H1 (cell line): ENCODE data around the gene ITPKB. TPM values are rescaled to one million over a fixed set of nuclear protein-coding genes. Genes with fewer than 3 reads are reported as not detected.
A peak's percentile ranks its signal among the peaks of the same experiment; 100 is the strongest.

ENCODE experiments used
- CTCF ChIA-PET: fragments of 300-600 bp; sonication (Branson Sonifier 250); formaldehyde crosslinking; loops from one replicate; lab custom pipeline; 2021; ENCODE audit not compliant: partially characterized antibody; lab: Charles Lee
- POLR2A ChIA-PET: fragments of 300-600 bp; sonication (Branson Sonifier 250); formaldehyde crosslinking; loops from one replicate; lab custom pipeline; 2021; ENCODE audit warnings: inconsistent platforms; ENCODE audit not compliant: partially characterized antibody; lab: Charles Lee
- DNase-seq, 2 experiments: peaks; one replicate each; pipeline versions ENCODE4 v3.0.0 to v3.0.0-alpha.2; 2010 to 2022; ENCODE audit warnings: low spot score in 2 of 2, low read depth in 1 of 2, mixed read lengths in 1 of 2
- FAIRE-seq: peaks from 2 replicates; lab custom pipeline; 2011; peaks lifted over from hg19 to GRCh38; lab: Jason Lieb, UNC
- H2AFZ ChIP-seq: 2 replicates; pipeline ENCODE4 v1.8.1; 2012; ENCODE audit warnings: low read length, inconsistent platforms
- H2AK5ac ChIP-seq: 2 replicates; pipeline ENCODE4 v1.6.1; 2013; ENCODE audit warnings: low read depth, low read length
- H2BK120ac ChIP-seq: replicated peaks from 2 replicates; pipeline ENCODE3; 2013; ENCODE audit warnings: low read depth, low read length, inconsistent platforms
- H2BK12ac ChIP-seq: 2 replicates; pipeline ENCODE4 v1.6.1; 2013; ENCODE audit warnings: low read depth, low read length
- H2BK15ac ChIP-seq: 2 replicates; pipeline ENCODE4 v1.6.1; 2013; ENCODE audit warnings: low read length
- H2BK20ac ChIP-seq: 2 replicates; pipeline ENCODE4 v1.6.1; 2013; ENCODE audit warnings: low read length
- H2BK5ac ChIP-seq: 2 replicates; pipeline ENCODE4 v1.6.1; 2013; ENCODE audit warnings: low read depth, low read length
- H3K14ac ChIP-seq: 2 replicates; pipeline ENCODE4 v1.6.1; 2013; ENCODE audit warnings: inconsistent platforms; ENCODE audit not compliant: insufficient read length
- H3K18ac ChIP-seq: 2 replicates; pipeline ENCODE4 v1.6.1; 2013; ENCODE audit warnings: low read length; ENCODE audit errors: extremely low read depth
- H3K23ac ChIP-seq: 2 replicates; pipeline ENCODE4 v1.6.1; 2013; ENCODE audit warnings: inconsistent platforms; ENCODE audit not compliant: insufficient read length
- H3K23me2 ChIP-seq: 2 replicates; pipeline ENCODE4 v1.6.1; 2013; ENCODE audit warnings: low read depth, low read length
- H3K27ac ChIP-seq: 2 replicates; pipeline ENCODE4 v1.6.1; 2011; ENCODE audit warnings: low read depth, low read length, inconsistent platforms
- H3K27me3 ChIP-seq, 4 experiments: replicated peaks in 1 of 4; 1 replicate in 1 of 4; 2 replicates in 3 of 4; pipeline versions ENCODE4 v1.6.1 to v1.8.1; 2011 to 2013; ENCODE audit warnings: low read length in 3 of 4, mild to moderate bottlenecking in 3 of 4, inconsistent platforms in 2 of 4, mixed read lengths in 2 of 4, moderate library complexity in 1 of 4; ENCODE audit not compliant: control insufficient read depth in 3 of 4, insufficient read depth in 3 of 4; ENCODE audit errors: extremely low read depth in 1 of 4
- H3K36me3 ChIP-seq, 4 experiments: 2 replicates each; pipeline versions ENCODE4 v1.6.1 to v1.8.1; 2011 to 2013; ENCODE audit warnings: mild to moderate bottlenecking in 4 of 4, low read length in 3 of 4, moderate library complexity in 2 of 4, control low read depth in 1 of 4, inconsistent platforms in 1 of 4; ENCODE audit not compliant: insufficient read depth in 4 of 4, control insufficient read depth in 2 of 4
- H3K4ac ChIP-seq: replicated peaks from 2 replicates; pipeline ENCODE3; 2013; ENCODE audit warnings: low read length, low read depth, mixed read lengths, inconsistent platforms; ENCODE audit not compliant: insufficient read length
- H3K4me1 ChIP-seq, 4 experiments: replicated peaks in 1 of 4; 1 replicate in 1 of 4; 2 replicates in 3 of 4; pipeline versions ENCODE4 v1.6.1 to v1.8.1; 2011 to 2013; ENCODE audit warnings: low read length in 3 of 4, inconsistent platforms in 2 of 4, mixed read lengths in 1 of 4; ENCODE audit not compliant: insufficient read depth in 4 of 4, control insufficient read depth in 3 of 4
- H3K4me2 ChIP-seq, 2 experiments: 2 replicates each; pipeline versions ENCODE4 v1.6.1 to v1.8.1; 2011 to 2013; ENCODE audit warnings: low read depth in 2 of 2, low read length in 2 of 2, control low read depth in 1 of 2, inconsistent platforms in 1 of 2, mild to moderate bottlenecking in 1 of 2; ENCODE audit not compliant: insufficient read depth in 1 of 2
- H3K4me3 ChIP-seq, 4 experiments: fragments of 200-600, 300-600 bp in 1 of 4; sonication (generic), shearing (Covaris generic), sonication (Bioruptor Twin) in 1 of 4; 2 replicates each; pipeline versions ENCODE4 v1.5.1 to v1.8.1; 2011 to 2016; ENCODE audit warnings: low read length in 4 of 4, low read depth in 3 of 4, control low read depth in 2 of 4, inconsistent platforms in 2 of 4, mild to moderate bottlenecking in 2 of 4, mixed read lengths in 1 of 4, moderate library complexity in 1 of 4; ENCODE audit not compliant: insufficient read depth in 2 of 4; ENCODE audit errors: extremely low read depth in 1 of 4
- H3K56ac ChIP-seq: replicated peaks from 2 replicates; pipeline ENCODE3; 2013; ENCODE audit warnings: low read depth, mild to moderate bottlenecking, mixed read lengths, low read length, inconsistent platforms; ENCODE audit not compliant: insufficient read length
- H3K79me1 ChIP-seq: 2 replicates; pipeline ENCODE4 v1.6.1; 2013; ENCODE audit warnings: low read depth, low read length, control low read depth
- H3K79me2 ChIP-seq, 2 experiments: 2 replicates each; pipeline versions ENCODE4 v1.6.1 to v1.8.1; 2012 to 2013; ENCODE audit warnings: low read length in 2 of 2, mild to moderate bottlenecking in 2 of 2, inconsistent platforms in 1 of 2; ENCODE audit not compliant: insufficient read depth in 2 of 2, control insufficient read depth in 1 of 2
- H3K9ac ChIP-seq, 4 experiments: replicated peaks in 1 of 4; 1 replicate in 1 of 4; 2 replicates in 3 of 4; pipeline versions ENCODE4 v1.6.1 to v1.8.1; 2011 to 2013; ENCODE audit warnings: low read depth in 3 of 4, low read length in 3 of 4, control low read depth in 2 of 4, mild to moderate bottlenecking in 2 of 4, moderate library complexity in 2 of 4, inconsistent platforms in 1 of 4; ENCODE audit errors: extremely low read depth in 1 of 4
- H3K9me3 ChIP-seq, 2 experiments: 2 replicates each; pipeline versions ENCODE4 v1.6.1 to v1.8.1; 2012 to 2013; ENCODE audit warnings: mild to moderate bottlenecking in 2 of 2, moderate library complexity in 2 of 2, control low read depth in 1 of 2, inconsistent platforms in 1 of 2, low read depth in 1 of 2, low read length in 1 of 2, mixed read lengths in 1 of 2; ENCODE audit not compliant: insufficient read depth in 2 of 2
- H4K20me1 ChIP-seq, 2 experiments: replicated peaks in 1 of 2; 2 replicates each; pipeline versions ENCODE3 to v1.8.1; 2011 to 2013; ENCODE audit warnings: inconsistent platforms in 2 of 2, low read length in 2 of 2, mild to moderate bottlenecking in 1 of 2; ENCODE audit not compliant: insufficient read depth in 2 of 2, control insufficient read depth in 1 of 2
- H4K5ac ChIP-seq: 2 replicates; pipeline ENCODE4 v1.6.1; 2013; ENCODE audit warnings: low read length, low read depth, mixed read lengths, inconsistent platforms; ENCODE audit not compliant: insufficient read length
- H4K8ac ChIP-seq: 2 replicates; pipeline ENCODE4 v1.8.0; 2013; ENCODE audit warnings: mild to moderate bottlenecking, moderate library complexity, low read length, inconsistent platforms; ENCODE audit not compliant: insufficient read depth; ENCODE audit errors: extremely low read depth
- H4K91ac ChIP-seq: replicated peaks from 2 replicates; pipeline ENCODE3; 2013; ENCODE audit warnings: low read length, mixed read lengths, inconsistent platforms; ENCODE audit not compliant: insufficient read length
- CREB1 ChIP-seq: IDR thresholded peaks from 2 replicates; pipeline ENCODE4 v1.6.1; 2012; ENCODE audit warnings: inconsistent platforms
- CTBP2 ChIP-seq: IDR thresholded peaks from 2 replicates; pipeline ENCODE4 v1.7.0; 2011; ENCODE audit warnings: borderline replicate concordance, mild to moderate bottlenecking, moderate library complexity, mixed read lengths, low read length; ENCODE audit not compliant: insufficient read depth, insufficient read length
- GTF2F1 ChIP-seq: IDR thresholded peaks from 2 replicates; pipeline ENCODE4 v1.6.1; 2012; ENCODE audit warnings: low read depth, low read length, improper control_type of control experiment, borderline replicate concordance
- WGBS, 2 experiments: shearing (Covaris generic) in 1 of 2; methylation state at CpG; one replicate each; pipeline versions ENCODE4 v1.1.6 to v1.1.7; 2013 to 2015; ENCODE audit warnings: low lambda C conversion rate in 2 of 2, mixed read lengths in 2 of 2, inconsistent platforms in 1 of 2, low coverage in 1 of 2, missing lambda C conversion rate in 1 of 2; ENCODE audit not compliant: insufficient replicate concordance in 2 of 2, insufficient coverage in 1 of 2, insufficient read length in 1 of 2; ENCODE audit errors: extremely low coverage in 1 of 2, missing lambda C conversion rate in 1 of 2; 5-methylcytosine and 5-hydroxymethylcytosine counted together
- polyA plus RNA-seq, 7 experiments: library from polyadenylated mRNA; depleted of rRNA in 3 of 7; stranded (reverse) in 5 of 7; unstranded in 2 of 7; fragments of >200 nt in 5 of 7; fragments of 200-250 nt in 2 of 7; gene quantifications; 1 replicate in 5 of 7; 2 replicates in 1 of 7; 4 replicates in 1 of 7; pipeline versions ENCODE4 v1.2.1 to v1.2.3, GENCODE V29; 2011 to 2013; ENCODE audit warnings: missing spikeins in 2 of 7, mixed read lengths in 2 of 7
- total RNA-seq: library from RNA; stranded (reverse); fragmentation: NEBNext Ultra II Directional; extraction: Animal tissue kit (Norgen Biotek cat#: 25700); gene quantifications from 2 replicates; pipeline ENCODE4 v1.2.1, GENCODE V29; 2021

Gene ITPKB
- total and polyA plus RNA-seq, 2 of the 8 experiments (the other 6 are each of a cell fraction or from before 2014, with no cell fraction given): 1.7 to 4.8 TPM

- ChIA-PET POLR2A (interaction anchor here (1.2 kb wide), 2 partner anchors 10 to 200 kb away, joined by 3 read pairs; partner anchors contain the start of gene PARP1), CTCF (interaction anchor here (0.8 to 6.4 kb wide), 17 partner anchors 11 to 205 kb away, joined by 3 to 49 read pairs (median 8); partner anchors contain the start of gene STUM)
- no peak for FAIRE-seq
- H2BK15ac ChIP-seq: no peak overlapping the region
- H3K56ac ChIP-seq: no peak overlapping the region
- 0 out of 2 replicates have a peak, but pooled peaks cover 2% of the 10 kb centered on the region for H3K79me1 ChIP-seq
- no peak overlapping the region for H2AFZ ChIP-seq
- no peak overlapping the region for H3K4me2 ChIP-seq
- TF ChIP-seq GTF2F1: no peak
- TF ChIP-seq CTBP2: no peak
- no peak for TF ChIP-seq CREB1
- no peak overlapping the region for H2BK120ac ChIP-seq
- H3K79me2 ChIP-seq: no peaks in the 10 kb centered on the region
- H4K91ac ChIP-seq: no peak overlapping the region
- no peak for DNase-seq
- peak overlapping the region; percentile 29; the same call in 1 of the 2 replicates for H4K8ac ChIP-seq
- H4K5ac ChIP-seq: no peak overlapping the region
- H3K23ac ChIP-seq: no peak overlapping the region
- no peak overlapping the region for H3K27ac ChIP-seq
- H3K4ac ChIP-seq: no peak overlapping the region
- WGBS, 2 experiments: 80% methylated on average over 1 of the region's 1 CpG; no CpG with 5 or more reads in 1 of the 2 experiments
- H3K4me3 ChIP-seq: no peak overlapping the region
- H3K14ac ChIP-seq: no peak overlapping the region
- H2BK12ac ChIP-seq: no peak overlapping the region; the same call in 1 of the 2 replicates
- no peaks in the 10 kb centered on the region for H4K20me1 ChIP-seq
- no peaks in the 10 kb centered on the region for H3K27me3 ChIP-seq
- H2AK5ac ChIP-seq: no peak overlapping the region
- H3K9ac ChIP-seq: no peak overlapping the region
- no peak overlapping the region for H2BK5ac ChIP-seq
- H3K4me1 ChIP-seq: peaks cover 0 to 28% (median 16%) of the 10 kb centered on the region in 4 experiments; a peak in 6 of 7 replicates
- no peak overlapping the region for H2BK20ac ChIP-seq
- no peaks in the 10 kb centered on the region for H3K36me3 ChIP-seq
- 0 out of 2 replicates have a peak overlapping the region, but pooled peaks have one; percentile 1 for H3K18ac ChIP-seq
- no peaks in the 10 kb centered on the region for H3K23me2 ChIP-seq
- H3K9me3 ChIP-seq: no peaks in the 10 kb centered on the region
These were observed 131.3 kb downstream of the ITPKB start for GRCh38 chr1:226607821-226608220.
